Heart left ventricle (tissue), 13 donors: ENCODE data around the gene TENM3.

Experiments used
- POLR2A ChIP-seq, 2 donors: fragments of 450-650 bp; IDR thresholded peaks; one replicate each; pipeline ENCODE4 v1.6.1; 2017; ENCODE audit warnings: antibody characterized with exemption in 2 of 2, mild to moderate bottlenecking in 2 of 2, moderate library complexity in 2 of 2
- TF ChIP-seq, protein P1 (sequence below), 12 donors: fragments of 200-600 bp; sonication (generic) in 4 of 12; IDR thresholded peaks; one replicate each; pipeline versions ENCODE4 v1.5.0 to v1.8.0; 2018 to 2022; ENCODE audit warnings: antibody characterized with exemption in 12 of 12, mild to moderate bottlenecking in 5 of 12
- donor health status: ischemic (EF 13 %, LVEDD 7.1; RV severe dilation, severe dysfunction).
- donor health status: DM: no; HTN: yes; CAD: no.
- donor health status: DM: no; HTN: no; CAD: no.
- donor health status: ischemic (EF 25% LVEDD 6.9; RV normal size, moderate dysfunction).
- donor health status: ischemic (EF 25% LVEDD 5.7; RV mildly dilated, moderate dysfunction).
- donor health status: ischemic (EF 35%, LVEDD 5.7; RV mildly dilated, moderate dysfunction).
- donor health status: nonischemic (EF 11% LVEDD 7.7; RV severe dilation, severe dysfunction).
- donor health status: DM: yes; HTN: yes; CAD: no.
- donor health status: PGD.
- donor health status: ischemic (EF 29% LVEDD 5.4; RV normal size, mild dysfunction).
- donor health status: nonischemic (EF 23%, LVEDD 6.1; RV moderate dilation, normal function).

DNA sequence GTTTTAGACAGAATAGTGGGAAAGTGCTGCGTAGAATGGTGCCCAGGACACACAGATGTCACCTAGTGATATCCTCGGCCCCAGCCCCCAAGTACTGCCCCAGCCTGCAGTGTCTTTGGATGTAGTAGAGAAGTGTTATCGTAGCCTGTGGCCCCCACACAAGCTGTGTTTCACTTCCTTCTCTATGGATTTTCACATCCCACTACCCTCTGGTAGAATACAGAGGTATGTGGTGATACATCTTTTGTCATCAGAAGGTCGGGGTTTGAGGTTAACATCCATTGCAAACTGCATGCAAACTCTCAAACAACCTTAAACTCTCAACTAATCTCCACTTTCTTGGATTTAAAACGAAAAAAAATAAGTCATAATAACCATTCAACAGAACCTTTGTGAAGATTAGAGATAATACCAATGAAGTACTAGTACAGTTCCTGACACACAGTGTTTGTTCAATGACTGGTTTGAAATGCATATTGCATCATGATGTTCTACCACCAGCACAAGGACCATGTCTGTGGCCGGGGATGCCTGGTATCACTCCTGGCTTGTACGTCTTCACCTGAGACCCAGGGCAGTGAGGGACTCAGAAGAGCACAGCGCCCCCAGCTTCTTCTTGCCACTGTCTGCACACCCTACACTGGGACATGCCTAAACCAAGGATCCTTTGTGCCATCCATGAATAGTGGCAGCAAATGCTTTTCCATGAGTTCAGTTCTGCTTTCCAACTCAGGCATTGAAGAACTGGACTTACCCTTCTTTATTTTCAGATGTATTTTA lies 406.7 kb downstream of the TENM3 start:
- no peak for TF ChIP-seq POLR2A (IDR thresholded peaks at IDR 0.05)
- TF ChIP-seq, protein P1, sequence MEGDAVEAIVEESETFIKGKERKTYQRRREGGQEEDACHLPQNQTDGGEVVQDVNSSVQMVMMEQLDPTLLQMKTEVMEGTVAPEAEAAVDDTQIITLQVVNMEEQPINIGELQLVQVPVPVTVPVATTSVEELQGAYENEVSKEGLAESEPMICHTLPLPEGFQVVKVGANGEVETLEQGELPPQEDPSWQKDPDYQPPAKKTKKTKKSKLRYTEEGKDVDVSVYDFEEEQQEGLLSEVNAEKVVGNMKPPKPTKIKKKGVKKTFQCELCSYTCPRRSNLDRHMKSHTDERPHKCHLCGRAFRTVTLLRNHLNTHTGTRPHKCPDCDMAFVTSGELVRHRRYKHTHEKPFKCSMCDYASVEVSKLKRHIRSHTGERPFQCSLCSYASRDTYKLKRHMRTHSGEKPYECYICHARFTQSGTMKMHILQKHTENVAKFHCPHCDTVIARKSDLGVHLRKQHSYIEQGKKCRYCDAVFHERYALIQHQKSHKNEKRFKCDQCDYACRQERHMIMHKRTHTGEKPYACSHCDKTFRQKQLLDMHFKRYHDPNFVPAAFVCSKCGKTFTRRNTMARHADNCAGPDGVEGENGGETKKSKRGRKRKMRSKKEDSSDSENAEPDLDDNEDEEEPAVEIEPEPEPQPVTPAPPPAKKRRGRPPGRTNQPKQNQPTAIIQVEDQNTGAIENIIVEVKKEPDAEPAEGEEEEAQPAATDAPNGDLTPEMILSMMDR (IDR thresholded peaks at IDR 0.05), result no peak
